ENCODE data around the gene THAP10.

The THAP10 gene

DNA sequence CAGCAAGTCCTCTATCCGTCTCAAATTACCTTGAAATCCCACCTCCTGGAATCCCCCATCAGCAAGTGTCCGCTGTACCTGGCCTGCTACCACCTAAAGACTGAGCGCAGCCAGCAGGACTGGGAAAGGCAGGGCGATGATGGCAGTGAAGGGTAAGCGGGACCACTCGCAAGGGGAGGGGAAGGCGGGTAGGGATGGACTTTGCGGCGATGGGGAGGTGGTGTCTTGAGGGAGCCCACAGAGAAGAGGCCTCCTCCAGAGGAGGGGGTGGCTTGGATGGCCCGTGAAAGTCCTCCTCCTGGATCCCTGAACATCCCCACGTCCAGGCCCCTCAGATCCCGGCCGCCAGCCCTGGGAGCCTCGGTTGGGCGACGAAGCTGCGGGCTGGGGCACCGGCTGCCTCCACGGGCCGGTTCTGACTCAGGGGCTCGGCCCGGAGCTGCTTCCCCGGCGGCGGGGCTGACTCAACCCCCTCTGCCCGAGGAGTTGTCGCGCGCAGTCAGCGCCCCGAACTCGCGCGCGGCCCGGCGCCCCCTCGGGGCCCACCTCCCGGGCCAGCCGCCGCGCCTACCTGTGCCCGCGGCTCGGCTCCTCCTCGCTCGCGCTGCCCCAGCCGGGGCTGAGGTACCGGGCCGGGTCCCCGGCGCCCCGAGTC is 38.8 kb downstream of the THAP10 start:
- DNase-seq: peak; percentile 70

DNA sequence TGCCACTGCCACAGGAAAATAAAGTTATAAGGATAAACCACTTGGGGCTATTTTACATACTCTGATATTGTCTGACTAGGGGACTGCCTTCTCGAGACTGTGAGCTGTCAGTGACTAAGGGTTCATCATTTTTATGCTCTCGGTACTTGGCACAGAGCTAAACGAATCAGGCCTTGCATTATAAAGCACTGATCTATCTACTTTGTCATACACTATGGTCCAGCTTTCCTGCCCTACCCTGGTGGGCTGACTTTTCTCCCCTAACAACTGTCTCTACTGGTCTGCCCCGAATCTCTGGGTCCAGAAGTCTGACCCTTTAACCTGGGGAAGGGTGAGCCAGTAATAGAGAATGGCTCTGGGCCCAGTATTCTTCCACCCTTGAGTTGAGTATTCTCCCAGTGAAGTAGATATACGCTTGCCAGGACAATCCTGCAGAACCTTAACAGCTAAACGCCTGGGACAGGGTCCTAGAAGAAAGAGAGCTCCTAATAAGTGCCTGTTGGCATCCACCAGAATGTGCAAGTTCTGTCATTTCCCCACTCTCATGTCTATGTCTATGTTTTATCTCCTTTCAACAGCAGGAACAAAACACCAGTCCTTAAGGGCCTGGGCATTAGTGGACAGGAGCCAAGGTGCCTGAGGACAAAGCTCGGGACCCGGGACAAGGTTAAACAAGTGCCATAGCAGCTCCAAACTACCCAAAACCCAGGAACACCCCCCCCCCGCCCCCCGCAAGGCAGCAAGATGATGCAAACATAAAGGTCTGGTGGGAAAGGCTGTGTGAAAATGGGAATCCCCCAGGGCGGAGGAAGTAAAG is 39.5 kb downstream of the THAP10 start:
- no peak for DNase-seq

DNA sequence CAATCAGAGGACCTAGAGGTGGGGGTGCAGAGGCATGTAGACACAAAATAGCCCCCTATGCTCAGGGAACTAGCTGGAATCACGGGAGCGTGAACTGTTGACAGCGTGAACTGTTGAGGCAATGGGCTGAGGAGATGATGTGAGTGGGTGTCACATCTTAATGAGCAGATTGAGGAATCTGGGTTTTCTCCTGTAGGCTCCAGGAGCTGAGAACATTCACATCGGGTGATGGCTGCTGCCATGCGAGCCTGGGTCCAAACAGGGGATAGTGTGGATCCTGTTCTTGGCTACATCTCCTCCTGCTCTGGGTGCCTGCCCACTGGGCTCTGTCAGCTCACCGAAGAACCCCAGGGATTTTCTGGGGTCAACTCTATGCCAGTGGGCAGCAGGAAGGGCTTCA is 40.3 kb downstream of the THAP10 start:
- DNase-seq: no peak

DNA sequence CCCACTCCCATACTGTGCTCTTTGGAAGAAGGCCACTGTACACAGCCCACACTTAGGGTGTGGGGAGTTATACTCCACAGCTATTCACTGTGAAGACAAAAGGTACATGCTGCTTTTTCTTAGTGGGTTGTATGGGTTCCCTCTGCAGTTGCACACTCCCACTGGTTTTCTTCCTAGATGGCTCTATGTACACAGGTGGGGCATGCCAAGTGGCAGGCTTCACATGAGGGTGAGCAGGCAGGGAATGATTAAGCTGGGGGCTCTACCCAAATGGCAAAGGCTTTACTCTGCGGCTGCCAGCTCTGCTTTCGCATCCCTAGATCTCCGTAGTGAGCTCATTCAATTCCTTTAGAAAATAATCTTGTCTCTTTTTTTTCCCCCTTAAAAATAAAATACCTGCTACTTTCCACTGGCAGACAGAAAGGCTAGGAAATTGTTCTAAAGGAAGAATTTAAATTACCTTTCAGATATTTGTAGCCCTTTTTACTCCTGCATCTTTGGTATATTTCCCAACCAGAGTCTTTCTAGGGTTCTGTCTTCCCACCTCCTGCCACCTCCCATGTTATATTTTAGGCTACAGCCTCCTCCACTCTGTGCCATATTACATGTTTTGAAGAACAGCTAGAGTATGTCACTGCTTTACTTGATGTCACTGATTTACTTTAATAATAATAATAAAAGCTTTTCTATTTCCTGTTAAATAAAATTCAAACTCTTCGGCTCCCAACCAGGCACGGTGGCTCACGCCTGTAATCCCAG is 46.5 kb downstream of the THAP10 start:
- no peak for DNase-seq

DNA sequence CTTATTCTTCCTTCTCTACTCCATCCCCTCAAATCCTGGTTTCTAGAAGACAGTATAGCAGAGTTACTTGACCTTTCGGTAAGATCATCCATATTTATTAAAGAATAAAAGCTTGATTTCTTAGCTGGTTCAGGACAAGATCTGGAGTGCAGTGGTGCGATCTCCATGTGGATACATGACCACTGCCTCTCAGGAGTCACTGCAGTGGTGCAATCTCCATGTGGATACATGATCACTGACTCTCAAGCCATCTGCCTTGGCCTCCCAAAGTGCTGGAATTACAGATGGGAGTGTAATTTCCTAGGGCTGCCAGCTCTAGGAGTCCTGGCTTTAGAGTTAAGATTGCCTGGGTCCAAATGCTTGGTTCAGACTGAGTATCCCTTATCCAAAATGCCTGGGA is 54.8 kb downstream of the THAP10 start:
- no peak for DNase-seq

DNA sequence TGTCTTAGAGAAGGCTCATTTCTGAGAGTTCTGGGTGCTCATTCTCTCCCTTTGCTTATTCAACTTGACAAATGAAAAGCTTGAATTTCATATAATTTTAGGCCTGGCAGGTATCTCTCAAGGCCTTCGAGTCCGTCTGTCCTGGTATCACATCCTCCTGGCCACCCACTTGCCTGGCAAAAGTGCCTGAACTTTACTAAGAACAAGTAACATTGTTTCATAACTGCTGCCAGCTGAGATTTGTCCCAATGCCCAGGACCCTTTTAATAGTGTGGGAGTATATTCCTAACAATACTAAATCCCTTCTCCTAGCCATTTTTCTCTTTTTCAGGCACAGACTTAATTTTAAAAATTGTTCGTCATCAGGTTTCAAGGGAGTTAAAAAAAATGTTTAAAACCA is 56.4 kb downstream of the THAP10 start:
- no peak for DNase-seq

DNA sequence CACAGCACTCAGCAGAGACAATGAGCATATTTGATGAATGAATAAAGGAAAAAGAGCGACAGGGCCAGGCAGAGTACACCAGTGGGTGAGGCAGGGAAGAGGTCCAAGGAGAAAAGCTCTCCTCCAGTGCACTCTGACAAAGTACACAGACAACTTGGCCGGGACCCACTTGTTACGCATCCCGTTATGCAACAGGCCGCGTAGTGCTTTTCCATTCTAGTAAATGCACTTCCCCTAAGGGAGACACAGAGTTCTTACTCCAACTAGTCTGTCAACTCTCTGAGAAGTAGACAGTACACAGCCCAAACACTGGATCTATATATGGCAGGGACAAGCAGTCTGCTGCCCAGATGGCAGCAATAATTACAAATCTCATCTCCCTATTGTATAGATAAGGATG is 56.8 kb downstream of the THAP10 start:
- DNase-seq: no peak

DNA sequence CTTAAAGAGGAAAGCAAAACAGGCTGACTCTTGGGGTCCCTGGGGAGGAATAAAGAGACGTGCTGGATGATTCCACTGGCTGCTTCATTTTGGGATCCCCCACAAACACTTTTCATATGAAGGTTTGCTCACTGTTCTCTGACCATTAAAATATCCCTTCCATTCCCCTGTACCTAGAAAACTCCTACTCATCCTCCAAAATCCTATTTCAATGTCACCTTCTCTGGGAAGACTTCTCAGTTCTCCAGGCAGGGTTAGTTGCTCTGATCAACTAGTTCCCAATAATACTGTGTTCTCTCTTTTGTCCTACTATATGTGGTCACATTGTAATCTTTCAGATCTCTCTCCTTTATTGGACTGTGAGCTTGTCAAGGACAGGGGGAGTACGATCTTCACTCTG is 57.2 kb downstream of the THAP10 start:
- DNase-seq: no peak

DNA sequence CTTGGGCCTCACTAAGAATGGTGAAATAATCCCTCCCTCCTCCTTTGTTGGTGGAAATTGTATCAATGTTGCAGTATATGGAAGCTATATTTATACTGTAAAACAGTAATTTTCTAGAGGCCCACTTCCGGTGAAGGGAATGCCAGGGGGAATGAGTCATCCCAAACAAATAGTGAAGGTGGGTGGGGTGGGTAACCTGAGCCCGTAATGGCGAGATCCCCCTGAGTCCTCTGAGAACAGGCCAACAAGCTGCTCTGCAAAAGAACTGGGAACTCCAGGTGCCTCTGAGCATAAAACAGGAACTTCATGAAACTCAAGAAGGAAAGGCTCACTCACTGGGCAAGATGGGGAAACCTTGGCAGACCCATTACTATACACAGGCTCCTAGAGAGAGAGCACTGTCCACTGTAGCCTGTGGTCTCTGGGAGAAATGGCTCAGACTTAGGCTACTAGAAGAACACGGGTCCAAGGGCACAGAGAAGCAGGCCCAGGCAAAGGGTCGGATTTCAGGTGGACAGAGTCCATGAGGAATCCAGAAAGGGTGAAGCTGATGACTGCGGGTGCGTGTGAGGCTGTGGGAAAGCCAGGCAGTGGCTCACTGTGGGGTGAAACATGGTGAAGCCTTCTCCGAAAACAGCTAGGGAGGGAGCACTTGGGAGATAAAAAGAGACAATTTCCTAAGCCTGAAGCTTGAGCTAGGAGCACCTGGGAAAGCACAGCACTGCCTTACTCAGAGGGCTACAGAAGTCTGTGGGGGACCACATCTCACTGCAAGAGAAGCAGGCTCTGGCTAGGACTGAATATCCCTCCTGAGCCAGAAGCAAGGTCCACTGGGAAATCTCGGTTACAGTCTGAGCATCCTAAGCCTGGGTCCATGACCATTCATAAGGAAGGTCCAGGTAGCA is 58.1 kb downstream of the THAP10 start:
- peak; percentile 81 for DNase-seq

DNA sequence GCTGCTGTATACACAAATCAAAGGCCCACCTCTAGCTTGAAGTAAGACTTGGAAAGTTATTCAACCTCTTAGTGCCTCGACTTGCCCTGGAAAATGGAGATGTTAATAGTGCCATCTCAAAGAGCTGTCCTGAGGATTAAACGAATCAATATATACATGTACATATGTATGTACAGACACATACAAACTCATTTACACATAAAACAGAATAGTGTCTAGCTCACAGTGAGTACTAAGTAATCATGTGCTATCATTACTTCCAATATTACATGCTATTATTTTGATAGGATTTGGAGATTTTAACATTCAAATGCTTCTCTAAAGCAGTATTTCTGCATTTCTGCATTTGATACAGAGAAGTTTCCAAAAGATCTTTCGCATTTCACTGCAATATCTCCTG is 58.8 kb downstream of the THAP10 start:
- DNase-seq: no peak

DNA sequence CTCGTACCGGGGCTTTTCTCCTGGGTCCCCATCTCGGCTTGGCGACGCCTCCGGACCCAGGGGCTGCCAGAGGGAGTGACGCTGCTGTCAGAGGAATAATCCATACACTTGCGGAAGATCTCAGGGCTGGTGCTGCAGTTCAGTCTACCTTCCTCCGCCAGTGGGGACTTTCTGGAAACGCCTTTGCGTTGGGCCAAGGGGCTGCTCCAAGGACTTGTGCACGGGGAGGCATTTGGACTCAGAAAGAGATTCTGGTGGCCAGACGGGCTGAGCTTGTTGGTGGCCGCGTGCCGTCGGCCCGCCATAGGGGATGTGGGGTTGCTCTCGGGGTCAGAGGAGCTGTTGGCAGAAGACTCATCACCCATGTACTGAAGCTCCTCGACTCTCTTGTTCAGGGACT is 60.1 kb downstream of the THAP10 start:
- DNase-seq: no peak
